ENCODE results near the gene NCKAP1. TPM values are rescaled to one million over a fixed set of nuclear protein-coding genes. Genes with fewer than 3 reads are reported as not detected.
"Not testable (repeated sequence)": the region's sequence is repeated elsewhere in the genome, so short reads cannot be mapped to it uniquely, and the experiment has no call there.

NCKAP1 gene
- total RNA-seq, 2 experiments from 2014 or later = 1.2 to 1.4 TPM

DNA sequence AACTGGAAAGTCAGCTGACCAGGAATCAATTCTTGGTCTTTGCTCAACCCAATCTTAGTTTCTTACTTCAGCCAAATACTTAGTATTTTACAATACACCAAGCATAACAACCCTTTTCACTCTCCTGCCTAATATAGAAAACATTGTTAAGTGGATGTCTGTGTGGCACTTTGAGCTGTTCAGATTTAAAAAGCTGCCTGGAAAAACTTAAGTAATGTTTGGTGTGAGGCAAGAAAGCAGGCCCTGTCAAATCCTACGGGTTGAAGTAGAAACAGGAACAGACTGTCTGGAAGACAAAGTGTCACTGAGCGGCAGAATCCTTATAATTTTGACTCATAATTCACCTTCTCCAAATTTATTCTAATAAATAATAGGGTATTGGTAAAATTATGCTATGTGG, 134.7 kb downstream of the NCKAP1 start:
- DNase-seq = no peak
- no peak overlapping the region for H3K4me3 Mint-ChIP-seq
- H3K27ac Mint-ChIP-seq = no peak overlapping the region
- no peaks in the 10 kb centered on the region for H3K27me3 Mint-ChIP-seq
- no peaks in the 10 kb centered on the region for H3K36me3 Mint-ChIP-seq
- no peaks in the 10 kb centered on the region for H3K4me1 Mint-ChIP-seq
- no peaks in the 10 kb centered on the region for H3K9me3 Mint-ChIP-seq

DNA sequence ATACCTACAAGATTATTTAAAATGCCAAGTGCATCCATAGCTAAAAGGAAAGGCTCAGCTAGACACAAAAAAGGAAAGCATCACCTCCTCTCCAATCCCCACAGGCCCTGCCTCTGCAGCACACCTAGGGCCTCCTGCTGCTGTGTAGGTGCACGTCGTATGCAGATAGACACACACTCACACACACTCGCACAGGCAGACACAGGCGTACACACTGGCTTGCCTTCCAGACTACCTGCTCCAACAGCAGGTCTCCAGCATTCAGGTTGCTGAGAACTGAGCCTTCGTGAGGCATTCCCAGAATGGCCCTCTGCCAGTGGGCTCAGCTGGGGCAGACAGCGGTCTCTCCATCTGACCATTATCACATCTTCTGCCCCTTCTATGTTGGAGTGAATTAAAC, 136.5 kb downstream of the NCKAP1 start:
- DNase-seq = no peak
- H3K4me3 Mint-ChIP-seq = no peak overlapping the region
- no peaks in the 10 kb centered on the region for H3K4me1 Mint-ChIP-seq
- no peaks in the 10 kb centered on the region for H3K36me3 Mint-ChIP-seq
- H3K27me3 Mint-ChIP-seq = peaks cover 5% of the 10 kb centered on the region
- H3K9me3 Mint-ChIP-seq = no peaks in the 10 kb centered on the region
- H3K27ac Mint-ChIP-seq = no peak overlapping the region

DNA sequence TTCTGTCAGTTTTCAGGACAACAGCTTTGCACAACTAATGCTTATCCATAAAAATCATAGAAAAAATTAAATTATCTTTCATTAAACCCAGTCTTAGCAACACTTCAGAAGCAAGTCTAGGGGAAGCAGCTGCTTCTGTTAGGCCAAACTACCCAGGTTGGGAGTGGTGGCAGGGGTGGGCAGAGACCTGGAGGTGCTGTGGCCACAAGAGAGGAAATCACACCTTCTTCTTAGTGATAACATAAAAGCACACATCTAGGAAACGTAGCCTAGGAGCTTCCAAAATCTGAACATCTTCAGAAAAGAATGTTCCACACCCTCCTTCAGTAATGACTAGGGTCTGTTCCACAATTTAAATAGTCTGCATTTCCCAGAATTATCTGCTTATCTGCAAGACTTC, 139.5 kb downstream of the NCKAP1 start:
- no peak for DNase-seq
- Mint-ChIP-seq H3K4me1 (no peaks in the 10 kb centered on the region), H3K4me3 (no peak overlapping the region), H3K9me3 (no peaks in the 10 kb centered on the region), H3K27ac (no peak overlapping the region), H3K27me3 (peaks cover 12% of the 10 kb centered on the region), H3K36me3 (no peaks in the 10 kb centered on the region)

GRCh38 chr2:182897137-182897536, 141.1 kb downstream of the NCKAP1 start:
- no peak overlapping the region for H3K4me3 Mint-ChIP-seq
- no peaks in the 10 kb centered on the region for H3K9me3 Mint-ChIP-seq
- peaks cover 12% of the 10 kb centered on the region for H3K27me3 Mint-ChIP-seq
- H3K36me3 Mint-ChIP-seq = no peaks in the 10 kb centered on the region
- DNase-seq = no peak
- no peaks in the 10 kb centered on the region for H3K4me1 Mint-ChIP-seq
- no peak overlapping the region for H3K27ac Mint-ChIP-seq

DNA sequence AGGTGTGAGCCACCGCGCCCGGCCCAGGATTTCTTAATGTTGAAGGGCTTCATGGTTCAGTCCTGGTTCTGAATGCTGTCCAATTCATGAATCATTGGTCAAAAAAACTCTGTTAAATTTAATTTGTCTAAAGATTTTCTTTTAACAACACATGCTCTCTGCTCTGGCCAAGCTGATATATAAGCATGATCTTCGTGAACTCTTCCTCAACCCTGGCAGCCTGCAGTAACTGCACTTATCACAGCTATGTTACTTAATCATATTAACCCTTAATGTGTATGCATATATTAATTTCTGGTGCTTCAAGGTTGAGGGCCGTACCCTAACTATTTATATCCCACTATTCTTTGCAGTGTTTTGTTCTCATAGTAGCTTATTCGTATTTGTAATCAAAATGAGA, 142.5 kb downstream of the NCKAP1 start:
- no peaks in the 10 kb centered on the region for H3K9me3 Mint-ChIP-seq
- DNase-seq = no peak
- H3K4me1 Mint-ChIP-seq = no peaks in the 10 kb centered on the region
- no peak overlapping the region for H3K4me3 Mint-ChIP-seq
- no peaks in the 10 kb centered on the region for H3K36me3 Mint-ChIP-seq
- H3K27me3 Mint-ChIP-seq = peaks cover 12% of the 10 kb centered on the region
- H3K27ac Mint-ChIP-seq = no peak overlapping the region

DNA sequence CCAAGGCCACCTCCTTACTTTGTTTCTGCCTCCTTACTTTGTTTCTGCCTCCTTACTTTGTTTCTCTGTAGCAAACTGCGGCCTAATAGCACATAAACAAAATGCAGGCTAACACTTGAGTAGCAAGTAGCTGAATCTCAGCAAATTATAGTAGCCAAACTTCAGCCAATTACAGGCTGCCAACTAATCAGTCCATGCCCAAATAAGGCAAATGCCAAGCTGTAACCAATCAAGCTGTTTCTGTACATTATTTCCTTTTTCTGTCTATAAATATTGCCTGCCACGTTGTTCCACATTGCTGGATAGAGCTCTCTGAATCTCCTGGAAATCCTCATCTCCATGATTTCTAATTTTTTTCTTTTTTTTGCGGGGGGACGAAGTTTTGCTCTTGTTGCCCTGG, 143.1 kb downstream of the NCKAP1 start:
- Mint-ChIP-seq H3K4me3 (no peak overlapping the region), H3K9me3 (no peaks in the 10 kb centered on the region), H3K4me1 (no peaks in the 10 kb centered on the region), H3K36me3 (no peaks in the 10 kb centered on the region), H3K27me3 (peaks cover 12% of the 10 kb centered on the region), H3K27ac (no peak overlapping the region)
- no peak for DNase-seq

DNA sequence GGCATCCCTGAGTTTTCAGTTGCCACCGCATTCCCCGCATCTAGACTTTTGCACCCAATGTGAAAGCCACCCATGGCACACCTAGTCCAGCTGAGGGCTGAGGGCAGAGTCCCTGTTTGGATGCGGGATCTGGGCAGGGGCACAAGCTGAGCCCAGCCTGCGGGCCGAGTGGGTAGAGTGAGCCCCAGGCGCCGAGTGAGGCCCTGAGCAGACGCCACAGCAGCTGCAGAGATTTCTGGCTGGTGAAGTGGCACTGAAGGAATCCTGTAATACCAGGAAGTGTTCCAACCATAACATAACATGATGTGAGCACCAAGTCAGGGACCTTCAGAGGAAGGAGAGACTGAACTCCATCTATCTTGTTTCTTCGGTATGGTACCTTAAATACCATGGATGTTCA, 144.1 kb downstream of the NCKAP1 start:
- H3K4me1 Mint-ChIP-seq = no peaks in the 10 kb centered on the region
- peaks cover 15% of the 10 kb centered on the region for H3K27me3 Mint-ChIP-seq
- no peak overlapping the region for H3K27ac Mint-ChIP-seq
- no peak overlapping the region for H3K4me3 Mint-ChIP-seq
- H3K9me3 Mint-ChIP-seq = no peaks in the 10 kb centered on the region
- no peak for DNase-seq
- H3K36me3 Mint-ChIP-seq = no peaks in the 10 kb centered on the region

- H3K4me3 Mint-ChIP-seq = no peak overlapping the region
- H3K36me3 Mint-ChIP-seq = no peaks in the 10 kb centered on the region
These were observed 144.6 kb downstream of the NCKAP1 start for GRCh38 chr2:182893666-182894065.

GRCh38 chr2:182893035-182893434, 145.2 kb downstream of the NCKAP1 start:
- H3K9me3 Mint-ChIP-seq, H3K36me3 Mint-ChIP-seq, H3K27ac Mint-ChIP-seq, H3K4me1 Mint-ChIP-seq, DNase-seq, H3K4me3 Mint-ChIP-seq: not testable (repeated sequence)
- H3K27me3 Mint-ChIP-seq = peaks cover 15% of the 10 kb centered on the region

More at GRCh38 chr2:182893666-182894065, 144.6 kb downstream of the NCKAP1 start:
- H3K9me3 Mint-ChIP-seq = no peaks in the 10 kb centered on the region
- no peak for DNase-seq
- H3K27me3 Mint-ChIP-seq = peaks cover 15% of the 10 kb centered on the region
- no peaks in the 10 kb centered on the region for H3K4me1 Mint-ChIP-seq
- no peak overlapping the region for H3K27ac Mint-ChIP-seq

DNA sequence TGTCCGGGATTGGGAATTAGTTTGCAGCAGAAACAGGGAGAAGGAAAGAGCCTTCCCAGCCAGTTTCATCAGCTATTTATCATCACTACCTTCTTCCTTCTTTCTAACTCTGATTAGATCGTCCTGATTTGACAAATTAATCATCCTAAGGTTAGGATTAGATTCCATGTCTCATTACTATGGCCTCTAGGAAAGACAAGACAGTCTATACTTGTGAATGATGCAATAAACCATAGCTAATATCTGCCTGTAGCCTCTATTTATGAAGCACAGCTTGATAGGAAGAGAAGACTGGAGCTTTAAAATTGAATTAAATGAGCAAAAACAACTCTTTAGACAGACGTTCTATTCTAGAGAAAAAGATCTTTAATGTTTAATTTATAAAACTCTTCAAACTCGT, 146.6 kb downstream of the NCKAP1 start:
- peaks cover 8% of the 10 kb centered on the region for H3K27me3 Mint-ChIP-seq
- no peak overlapping the region for H3K27ac Mint-ChIP-seq
- no peak for DNase-seq
- H3K4me1 Mint-ChIP-seq = no peaks in the 10 kb centered on the region
- no peak overlapping the region for H3K4me3 Mint-ChIP-seq
- H3K36me3 Mint-ChIP-seq = no peaks in the 10 kb centered on the region
- no peaks in the 10 kb centered on the region for H3K9me3 Mint-ChIP-seq

DNA sequence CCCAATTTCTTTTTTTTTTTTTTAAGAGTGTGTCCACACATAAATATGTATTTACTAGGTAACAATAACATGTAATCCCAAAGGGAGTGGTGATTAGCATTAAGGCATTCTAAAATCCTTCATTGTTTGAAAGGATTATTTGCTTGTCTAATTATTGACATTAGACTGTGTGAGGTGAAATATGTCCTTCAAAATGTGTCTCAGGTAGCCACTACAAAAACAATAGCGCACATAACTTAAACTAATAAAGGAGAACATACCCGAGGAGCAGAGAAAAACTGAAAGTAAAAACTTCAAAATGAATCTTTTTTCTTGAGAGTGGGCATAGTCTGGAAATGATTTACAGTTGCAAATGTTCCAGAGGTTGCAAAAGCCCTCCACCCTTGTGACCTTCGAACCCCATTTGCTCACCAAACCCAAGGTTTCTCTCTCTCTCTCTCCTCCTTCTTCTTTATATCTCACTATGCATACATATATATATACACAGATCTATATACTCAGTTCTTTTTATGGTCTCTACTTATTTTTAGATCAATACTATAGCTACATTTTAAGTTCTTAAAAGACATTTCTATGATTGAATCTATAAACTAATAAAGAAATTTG, 147.4 kb downstream of the NCKAP1 start:
- no peaks in the 10 kb centered on the region for H3K4me1 Mint-ChIP-seq
- no peaks in the 10 kb centered on the region for H3K9me3 Mint-ChIP-seq
- H3K27me3 Mint-ChIP-seq = peaks cover 8% of the 10 kb centered on the region
- no peak overlapping the region for H3K27ac Mint-ChIP-seq
- H3K36me3 Mint-ChIP-seq = no peaks in the 10 kb centered on the region
- DNase-seq = no peak
- H3K4me3 Mint-ChIP-seq = no peak overlapping the region

DNA sequence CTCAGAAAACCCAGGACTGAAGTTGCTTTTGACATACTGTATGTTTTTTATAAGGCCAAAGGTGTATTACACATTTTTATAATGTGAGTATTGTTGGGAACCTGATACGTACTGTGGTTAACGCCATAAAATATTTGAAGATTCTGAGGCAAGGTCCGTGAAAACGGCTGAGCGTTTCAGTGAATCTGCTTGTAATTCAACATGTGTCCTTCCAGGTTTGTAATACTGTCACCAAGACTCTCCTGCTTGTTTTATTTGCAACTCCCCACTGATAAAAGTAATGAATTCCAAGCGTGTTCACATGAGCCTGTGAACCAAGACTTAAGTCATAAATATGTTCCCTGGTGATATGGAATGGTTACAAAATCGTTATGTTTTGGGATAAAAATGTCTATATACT, 148.0 kb downstream of the NCKAP1 start:
- Mint-ChIP-seq H3K36me3 (no peaks in the 10 kb centered on the region), H3K9me3 (no peaks in the 10 kb centered on the region), H3K27ac (no peak overlapping the region), H3K4me3 (no peak overlapping the region), H3K27me3 (peaks cover 5% of the 10 kb centered on the region), H3K4me1 (no peaks in the 10 kb centered on the region)
- no peak for DNase-seq

- Mint-ChIP-seq H3K36me3 (no peaks in the 10 kb centered on the region), H3K4me1 (no peaks in the 10 kb centered on the region), H3K27me3 (peaks cover 3% of the 10 kb centered on the region), H3K4me3 (no peak overlapping the region), H3K27ac (no peak overlapping the region), H3K9me3 (no peaks in the 10 kb centered on the region)
- no peak for DNase-seq
These were observed 150.4 kb downstream of the NCKAP1 start for GRCh38 chr2:182887753-182888415.

GRCh38 chr2:182887093-182887492, 151.2 kb downstream of the NCKAP1 start:
- Mint-ChIP-seq H3K27me3 (peaks cover 3% of the 10 kb centered on the region), H3K27ac (no peak overlapping the region), H3K36me3 (no peaks in the 10 kb centered on the region), H3K4me3 (no peak overlapping the region), H3K9me3 (no peaks in the 10 kb centered on the region), H3K4me1 (no peaks in the 10 kb centered on the region)
- DNase-seq = no peak

GRCh38 chr2:182885771-182886170, 152.5 kb downstream of the NCKAP1 start:
- Mint-ChIP-seq H3K36me3 (no peaks in the 10 kb centered on the region), H3K27ac (no peak overlapping the region), H3K9me3 (no peaks in the 10 kb centered on the region), H3K4me1 (no peaks in the 10 kb centered on the region), H3K4me3 (no peak overlapping the region), H3K27me3 (peaks cover 3% of the 10 kb centered on the region)
- no peak for DNase-seq

- Mint-ChIP-seq H3K27me3 (no peaks in the 10 kb centered on the region), H3K4me3 (no peak overlapping the region), H3K4me1 (no peaks in the 10 kb centered on the region), H3K27ac (no peak overlapping the region), H3K9me3 (peaks cover 5% of the 10 kb centered on the region), H3K36me3 (no peaks in the 10 kb centered on the region)
- DNase-seq = no peak
These were observed 154.8 kb downstream of the NCKAP1 start for GRCh38 chr2:182883451-182883850.
